ENCODE data around the gene RAB10.
"Not testable (repeated sequence)": the region's sequence is repeated elsewhere in the genome, so short reads cannot be mapped to it uniquely, and the experiment has no call there.

The RAB10 gene

GRCh38 chr2:25996844-25997243 lies 37.0 kb upstream of the RAB10 start:
- TF ChIP-seq CTCF (IDR thresholded peaks at IDR 0.05) (no peak), ZFX (IDR thresholded peaks at IDR 0.05; ENCODE audit: borderline replicate concordance) (no peak)
- no peak overlapping the region for H3K27ac ChIP-seq

GRCh38 chr2:25998816-25999383 lies 35.0 kb upstream of the RAB10 start:
- not testable (repeated sequence) for H3K27ac ChIP-seq

- H3K27ac ChIP-seq, result not testable (repeated sequence)
Measured at GRCh38 chr2:25999406-25999805, 34.5 kb upstream of the RAB10 start.

GRCh38 chr2:26000561-26001082 lies 33.3 kb upstream of the RAB10 start:
- no peak overlapping the region for H3K27ac ChIP-seq
- TF ChIP-seq ZFX (IDR thresholded peaks at IDR 0.05; ENCODE audit: borderline replicate concordance), result no peak
- no peak for TF ChIP-seq CTCF (IDR thresholded peaks at IDR 0.05)

GRCh38 chr2:26001743-26002351 lies 32.0 kb upstream of the RAB10 start:
- TF ChIP-seq ZFX (IDR thresholded peaks at IDR 0.05; ENCODE audit: borderline replicate concordance) (no peak), CTCF (IDR thresholded peaks at IDR 0.05) (no peak)
- no peak overlapping the region for H3K27ac ChIP-seq

- H3K27ac ChIP-seq, result no peak overlapping the region
- TF ChIP-seq CTCF (IDR thresholded peaks at IDR 0.05) (no peak), ZFX (IDR thresholded peaks at IDR 0.05; ENCODE audit: borderline replicate concordance) (no peak)
Measured at GRCh38 chr2:26002632-26003310, 31.1 kb upstream of the RAB10 start.

- TF ChIP-seq ZFX (IDR thresholded peaks at IDR 0.05; ENCODE audit: borderline replicate concordance), result no peak
- no peak for TF ChIP-seq CTCF (IDR thresholded peaks at IDR 0.05)
- no peak overlapping the region for H3K27ac ChIP-seq
Measured at GRCh38 chr2:26008095-26008494, 25.8 kb upstream of the RAB10 start.

GRCh38 chr2:26008851-26009566 lies 24.9 kb upstream of the RAB10 start:
- no peak overlapping the region for H3K27ac ChIP-seq
- TF ChIP-seq CTCF (IDR thresholded peaks at IDR 0.05) (no peak), ZFX (IDR thresholded peaks at IDR 0.05; ENCODE audit: borderline replicate concordance) (no peak)
